GM18505 (cell line): ENCODE data around the gene ERN2.
"Not testable (repeated sequence)": the region's sequence is repeated elsewhere in the genome, so short reads cannot be mapped to it uniquely, and the experiment has no call there.

ENCODE experiments used
- ATAC-seq: cut with Tn5 transposase; IDR thresholded peaks from one replicate; pipeline ENCODE4 v1.9.1; 2021; ENCODE audit not compliant: unreplicated experiment
- POLR2A ChIP-seq: IDR thresholded peaks from 4 replicates; pipeline ENCODE4 v1.6.1; 2011; ENCODE audit warnings: borderline replicate concordance; ENCODE audit not compliant: insufficient read depth, insufficient read length; ENCODE audit errors: extremely low read depth

ERN2 gene

DNA sequence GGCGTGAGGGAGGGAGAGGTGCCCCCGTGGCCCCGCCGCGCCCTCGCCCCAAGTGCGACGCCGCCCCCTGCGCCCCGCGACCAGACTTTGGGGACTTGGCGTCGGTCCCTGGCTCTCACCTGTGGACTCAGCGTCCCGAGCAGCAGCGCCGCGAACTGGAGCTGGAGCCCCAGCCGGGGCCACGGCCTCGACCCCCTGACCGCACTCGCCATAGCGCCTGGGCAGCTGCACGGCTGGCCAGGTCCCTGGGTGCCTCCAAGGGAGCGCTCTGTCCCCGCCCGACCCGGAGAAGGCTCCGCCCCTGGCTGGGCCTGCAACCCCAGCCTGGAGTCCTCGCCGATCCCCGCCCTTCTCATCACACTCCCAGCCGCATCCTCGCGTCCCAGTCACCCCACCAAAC, at the start of gene ERN2:
ERN2 (minus strand) TSS at position 247 of the 400 bp plus-strand sequence; CDS start at position 212, 35 bp downstream.
- no peak for ATAC-seq
- TF ChIP-seq POLR2A: no peak

DNA sequence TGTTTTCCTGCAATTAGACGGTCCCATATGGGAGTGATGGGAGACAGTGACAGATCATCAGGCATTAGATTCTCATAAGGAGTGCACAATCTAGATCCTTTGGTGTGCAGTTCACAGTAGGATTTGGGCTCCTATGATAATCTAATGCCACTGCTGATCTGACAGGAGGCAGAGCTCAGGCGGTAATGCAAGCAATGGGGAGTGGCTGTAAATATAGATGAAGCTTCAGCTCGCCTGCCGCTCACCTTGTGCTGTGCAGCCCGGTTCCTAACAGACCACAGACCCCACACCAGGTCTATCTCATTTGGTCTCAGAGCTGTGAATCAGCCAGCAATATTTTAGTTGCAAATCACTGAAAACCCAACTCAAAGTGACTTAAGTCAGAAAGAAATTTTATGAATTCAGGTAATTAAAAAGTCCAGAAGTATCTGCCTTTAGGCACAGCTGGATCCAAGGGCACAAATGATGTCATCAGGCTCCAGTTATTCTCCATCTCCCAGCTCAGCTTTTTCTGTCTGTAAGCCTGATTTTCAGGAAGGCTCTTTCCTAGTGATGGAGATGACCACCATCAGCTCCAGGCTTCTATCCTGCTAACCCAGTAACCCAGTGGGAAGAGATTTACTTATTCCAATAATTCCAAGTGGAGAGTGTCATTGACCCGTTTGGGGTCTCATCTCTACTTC, 45.1 kb upstream of the ERN2 start:
- no peak for TF ChIP-seq POLR2A
- no peak for ATAC-seq

DNA sequence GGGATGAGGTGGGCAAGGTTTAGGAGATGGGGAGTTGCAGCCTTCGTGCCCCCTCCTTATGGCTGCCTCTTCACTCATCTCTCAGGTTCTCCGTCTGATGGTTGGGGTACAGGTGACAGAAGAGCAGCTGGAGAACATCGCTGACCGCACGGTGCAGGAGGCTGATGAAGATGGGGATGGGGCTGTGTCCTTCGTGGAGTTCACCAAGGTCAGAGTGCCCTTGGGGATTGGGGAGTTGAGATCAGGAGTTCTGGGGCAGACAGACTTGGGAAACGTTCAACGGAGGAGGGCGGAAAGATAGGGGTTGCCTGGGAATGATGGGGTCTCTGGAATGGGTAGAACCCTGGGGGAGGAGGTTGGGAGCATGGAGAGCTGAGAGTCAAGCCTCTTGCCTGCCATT, 44.1 kb upstream of the ERN2 start:
- no peak for TF ChIP-seq POLR2A
- ATAC-seq: no peak

DNA sequence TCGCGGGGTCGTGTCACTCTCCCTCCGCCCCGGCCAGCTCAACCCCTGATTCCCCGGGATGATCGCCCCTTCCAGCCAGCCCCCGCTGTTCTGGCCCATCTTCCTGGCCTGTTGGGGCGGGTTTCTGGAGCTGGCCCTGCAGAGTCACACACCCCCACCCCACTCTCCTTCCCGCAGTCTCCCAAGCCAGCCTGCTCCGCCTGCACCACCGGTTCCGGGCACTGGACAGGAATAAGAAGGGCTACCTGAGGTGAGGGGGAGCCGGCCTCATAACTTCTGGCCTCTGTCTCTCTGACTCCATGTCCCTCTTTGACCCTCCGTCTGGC, 42.4 kb upstream of the ERN2 start:
- ATAC-seq: no peak

DNA sequence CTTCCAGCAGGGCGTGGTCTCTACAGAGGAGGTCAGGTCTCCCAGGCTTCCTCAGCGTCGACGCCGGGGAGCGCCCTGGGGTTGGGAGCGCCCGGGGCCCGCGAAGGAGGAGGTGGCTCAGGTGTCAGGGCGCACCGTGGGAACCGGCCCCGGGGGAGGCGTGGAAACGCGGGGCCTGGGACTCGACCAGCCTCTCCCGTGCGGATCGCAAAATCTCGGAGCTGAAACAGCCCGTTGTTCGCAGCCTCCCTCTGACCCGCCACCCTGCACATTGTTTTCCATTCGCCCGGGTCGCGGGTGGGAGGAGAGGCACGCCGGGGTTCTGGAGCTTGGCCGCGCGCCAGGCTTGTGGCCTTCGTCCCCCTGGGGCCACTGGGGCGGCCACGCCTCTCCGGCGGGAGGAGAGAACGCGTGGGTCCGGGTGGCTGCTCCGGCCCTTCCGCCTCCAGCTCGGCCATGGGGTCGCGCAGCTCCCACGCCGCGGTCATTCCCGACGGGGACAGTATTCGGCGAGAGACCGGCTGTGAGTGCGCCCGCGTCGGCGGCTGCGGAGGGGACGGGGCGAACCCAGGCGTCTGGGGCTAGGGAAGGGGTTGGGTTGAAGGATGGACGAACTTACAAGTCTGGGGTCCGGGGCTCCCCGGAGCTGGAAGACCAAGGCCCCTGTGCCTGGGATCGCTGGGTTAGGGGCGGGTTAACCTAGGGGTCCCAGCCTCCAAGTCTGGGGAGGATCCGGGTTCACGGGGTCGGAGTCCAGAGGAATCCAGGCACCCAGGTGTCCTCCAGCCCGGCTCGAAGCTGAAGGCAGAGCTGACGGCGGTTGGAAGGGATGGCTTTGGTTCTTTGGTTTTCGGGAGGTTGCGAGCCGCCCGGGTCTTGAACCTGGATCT, 41.8 kb upstream of the ERN2 start, which contains the start of gene CHP2:
CHP2 (plus strand) TSS at position 433 of the 890 bp plus-strand sequence; CDS start at position 457, 24 bp downstream.
- TF ChIP-seq POLR2A: no peak
- ATAC-seq: no peak

More for the DNA sequence above, 42.4 kb upstream of the ERN2 start:
- TF ChIP-seq POLR2A: no peak

DNA sequence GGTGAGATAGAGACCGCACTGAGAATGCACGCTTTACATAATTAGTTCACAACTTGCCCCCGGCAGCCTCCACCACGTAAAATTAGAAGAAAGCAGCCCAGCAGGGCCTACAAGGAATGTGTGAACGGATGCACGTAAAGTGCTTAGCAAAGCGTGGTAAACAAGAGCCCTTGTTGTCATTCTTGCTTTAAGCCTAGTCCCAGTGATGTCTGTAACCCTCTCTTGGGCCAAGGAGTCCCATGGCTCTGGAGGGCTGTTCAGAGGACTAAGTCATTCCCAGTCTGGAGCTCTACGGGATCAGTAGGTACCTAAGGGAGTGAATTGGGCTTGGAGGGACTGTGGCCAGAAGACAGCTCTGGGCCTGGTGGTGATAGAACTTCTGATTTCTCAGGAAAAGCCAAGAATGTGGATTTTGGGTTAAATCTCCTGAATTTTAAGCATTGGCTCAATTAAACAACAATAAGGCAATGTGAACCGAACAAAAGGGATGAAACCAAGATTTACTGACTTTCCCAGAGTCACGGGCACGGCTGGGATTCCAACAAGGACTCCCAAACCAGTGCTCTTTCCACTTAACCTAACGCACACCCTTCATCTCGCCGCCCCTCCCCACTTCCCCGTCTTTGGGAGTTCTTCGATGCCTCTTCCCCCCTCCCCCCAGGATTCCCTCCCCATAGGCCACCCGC, 41.0 kb upstream of the ERN2 start:
- no peak for TF ChIP-seq POLR2A
- no peak for ATAC-seq

DNA sequence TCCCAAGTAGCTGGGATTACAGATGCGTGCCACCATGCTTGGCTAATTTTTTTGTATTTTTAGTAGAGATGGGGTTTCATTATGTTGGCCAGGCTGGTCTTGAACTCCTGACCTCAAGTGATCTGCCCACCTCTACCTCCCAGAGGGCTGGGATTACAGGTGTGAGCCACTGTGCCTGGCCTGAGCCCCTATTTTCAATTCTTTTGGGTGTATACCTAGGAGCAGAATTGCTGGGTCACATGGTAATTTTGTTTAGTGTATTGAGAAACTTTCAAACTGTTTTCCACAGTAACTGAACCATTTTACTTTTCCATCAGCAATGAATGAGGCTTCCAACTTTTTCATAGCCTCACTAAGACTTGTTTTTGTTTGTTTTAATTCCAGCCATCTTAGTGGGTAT, 38.0 kb upstream of the ERN2 start:
- ATAC-seq: not testable (repeated sequence)

DNA sequence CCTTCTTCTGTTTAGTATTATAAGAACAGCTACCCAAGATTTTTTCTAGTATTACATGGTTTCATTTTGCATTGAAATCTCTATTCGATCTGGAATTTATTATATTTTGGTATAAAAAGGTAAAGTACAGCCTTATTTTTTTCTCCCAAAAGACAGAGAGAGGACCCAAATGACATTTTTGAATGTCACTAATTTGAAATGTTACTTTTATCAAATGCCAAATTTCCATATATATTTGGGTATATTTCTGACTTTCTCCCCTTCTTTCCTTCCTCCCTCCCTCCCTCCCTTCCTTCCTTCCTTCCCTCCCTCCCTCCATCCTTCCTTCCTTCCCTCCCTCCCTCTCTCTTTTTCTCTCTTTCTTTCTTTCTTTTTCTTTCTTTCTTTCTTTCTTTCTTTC, 35.6 kb upstream of the ERN2 start:
- ATAC-seq: no peak
- TF ChIP-seq POLR2A: no peak

DNA sequence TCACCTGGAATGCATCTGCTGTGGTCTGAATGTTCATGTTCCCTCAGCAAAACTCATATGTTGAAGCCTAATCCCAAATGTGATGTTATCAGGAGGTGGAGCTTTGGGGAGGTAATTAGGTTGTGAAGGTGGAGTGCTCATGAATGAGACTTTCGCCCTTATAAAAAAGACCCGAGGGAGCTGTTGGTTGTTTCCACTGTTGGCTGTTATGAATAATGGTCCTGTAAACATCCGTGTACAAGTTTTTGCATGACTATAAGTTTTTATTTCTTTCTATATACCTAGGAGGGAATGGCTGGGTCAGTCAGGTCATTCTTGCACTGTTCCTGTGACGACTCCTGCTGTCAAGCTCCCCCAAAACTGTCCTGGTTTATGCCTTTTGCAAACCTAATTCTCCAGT, 32.2 kb upstream of the ERN2 start:
- no peak for ATAC-seq

DNA sequence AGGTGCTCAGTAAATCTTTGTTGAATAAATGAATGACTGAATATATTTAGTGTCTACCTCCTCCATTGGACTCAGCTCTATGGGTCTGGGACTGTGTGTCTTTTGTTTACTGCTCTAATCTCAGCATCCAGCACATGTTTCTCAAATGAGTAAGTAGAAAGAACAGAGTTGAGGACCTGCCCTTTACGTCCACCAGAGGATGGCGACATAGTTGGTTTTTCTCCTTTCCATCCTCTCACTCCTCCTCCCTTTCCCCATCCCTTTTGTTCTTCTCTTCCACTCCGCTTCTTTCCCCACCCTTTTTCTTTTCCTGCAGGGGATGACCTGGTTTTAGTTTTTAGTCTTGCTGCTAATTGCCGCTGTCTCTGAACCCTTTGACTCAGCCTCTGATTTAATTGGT, 29.7 kb upstream of the ERN2 start:
- ATAC-seq: no peak
- no peak for TF ChIP-seq POLR2A

More for the DNA sequence above, 32.2 kb upstream of the ERN2 start:
- TF ChIP-seq POLR2A: no peak

DNA sequence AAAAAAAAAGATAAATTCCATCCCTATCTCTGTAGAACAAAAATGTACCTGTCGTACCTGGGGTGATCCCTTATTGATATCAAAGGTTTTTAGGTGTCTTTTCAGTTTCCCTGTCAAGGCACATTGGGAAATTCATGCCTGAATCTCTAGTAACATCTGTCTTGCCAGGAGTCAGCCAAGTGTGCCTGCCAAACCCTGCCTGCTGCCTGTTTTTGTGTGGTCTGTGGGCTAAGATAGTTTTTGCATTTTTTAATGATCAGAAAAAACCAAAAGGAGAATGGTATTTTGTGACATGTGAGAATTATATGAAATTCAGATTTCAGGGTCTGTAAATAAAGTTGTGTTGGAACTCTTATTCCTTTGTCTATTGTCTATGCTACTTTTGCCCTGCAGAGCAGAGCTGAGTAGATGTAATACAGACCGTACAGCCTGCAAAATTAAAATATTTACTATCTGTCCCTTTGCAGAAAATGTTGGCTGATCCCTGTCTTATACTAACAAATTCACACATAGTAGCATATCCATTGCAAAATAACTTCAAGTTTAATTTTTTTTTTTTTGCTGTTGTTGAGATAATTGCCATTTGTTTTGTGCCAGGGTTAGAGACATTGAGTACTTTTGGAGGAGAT, 28.8 kb upstream of the ERN2 start:
- no peak for ATAC-seq
- TF ChIP-seq POLR2A: no peak

DNA sequence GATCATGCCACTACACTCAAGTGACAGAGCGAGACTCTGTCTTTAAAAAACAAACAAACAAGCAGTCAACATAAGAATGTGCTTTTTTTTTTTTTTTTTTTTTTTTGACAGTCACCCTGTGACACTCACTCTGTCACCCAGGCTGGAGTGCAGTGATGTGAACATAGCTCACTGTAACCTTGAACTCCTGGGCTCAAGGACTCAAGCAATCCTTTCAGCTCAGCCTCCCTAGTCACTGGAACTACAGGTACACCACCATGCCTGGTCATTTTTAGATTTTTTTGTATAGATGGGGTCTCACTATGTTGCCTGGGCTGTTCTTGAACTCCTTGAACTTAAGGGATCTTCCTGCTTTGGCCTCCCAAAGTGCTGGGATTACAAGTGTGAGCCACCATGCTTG, 26.5 kb upstream of the ERN2 start:
- no peak for ATAC-seq
- TF ChIP-seq POLR2A: no peak

DNA sequence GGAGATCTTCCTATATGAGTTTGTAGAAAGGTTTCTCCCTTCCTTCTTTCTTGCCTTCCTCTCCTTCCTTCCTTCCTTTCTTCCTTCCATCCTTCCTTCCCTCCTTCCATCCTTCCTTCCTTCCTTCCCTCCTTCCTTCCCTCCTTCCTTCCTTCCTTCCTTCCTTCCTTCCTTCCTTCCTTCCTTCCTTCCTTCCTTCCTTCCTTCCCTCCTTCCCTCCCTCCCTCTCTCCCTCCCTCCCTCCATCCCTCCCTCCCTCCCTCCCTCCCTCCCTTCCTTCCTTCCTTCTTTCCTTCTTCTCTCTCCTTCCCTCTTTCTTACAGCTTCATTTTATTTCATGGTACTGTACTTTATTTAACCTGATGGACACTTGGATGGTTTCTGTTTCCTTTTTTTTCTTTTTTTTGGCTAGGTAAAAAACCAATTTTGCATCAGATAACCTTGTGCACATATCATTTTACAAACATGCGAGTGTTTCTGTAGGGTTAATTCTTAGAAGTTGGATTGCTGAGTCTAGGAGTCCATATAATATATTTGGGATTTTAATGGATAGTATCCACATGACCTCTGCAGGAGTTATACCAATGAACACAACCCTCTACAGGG, 24.5 kb upstream of the ERN2 start:
- ATAC-seq: not testable (repeated sequence)
